ENCODE measurements around the gene CTNND2. TPM values are rescaled to one million over a fixed set of nuclear protein-coding genes. Genes with fewer than 3 reads are reported as not detected.

CTNND2 gene
- total RNA-seq, 1 experiment from 2014 or later: 7.0 TPM

DNA sequence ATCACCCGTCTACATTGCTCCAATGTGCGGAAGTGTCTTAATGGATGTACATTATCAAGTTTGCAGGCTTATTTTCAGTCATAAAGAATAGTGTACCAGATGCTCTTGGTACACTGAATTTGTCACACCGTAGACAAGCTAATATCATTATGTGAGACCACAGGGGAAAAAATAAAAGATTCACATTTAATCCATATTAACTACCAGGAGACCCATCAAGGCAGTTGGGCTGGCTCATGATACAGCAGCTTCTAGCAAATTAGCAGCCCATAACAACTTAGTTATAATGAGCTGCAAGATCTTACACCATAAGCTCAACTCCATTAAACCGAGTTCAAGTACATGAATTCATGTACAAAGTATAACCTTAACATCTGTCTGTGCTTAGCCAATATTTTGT, 324.9 kb downstream of the CTNND2 start:
- no peak overlapping the region for H3K14ac ChIP-seq (ENCODE audit: insufficient read depth, low read length)
- no peaks in the 10 kb centered on the region for H3K79me2 ChIP-seq (ENCODE audit: insufficient read depth, low read length)
- H3K4me1 Mint-ChIP-seq: peaks cover 14 to 17% of the 10 kb centered on the region in 2 experiments
- DNase-seq: no peak
- H3K4me3 Mint-ChIP-seq: no peak overlapping the region
- no peaks in the 10 kb centered on the region for H3K23me2 ChIP-seq (ENCODE audit: insufficient read length, low read depth, low read length, poor library complexity, severe bottlenecking)
- no peak overlapping the region for H2AK5ac ChIP-seq (ENCODE audit: insufficient read length, low read length)
- no peak overlapping the region for H3K27ac ChIP-seq (ENCODE audit: insufficient read length, low read depth, low read length)
- H4K91ac ChIP-seq (ENCODE audit: insufficient read length, low read depth, low read length): no peak overlapping the region
- no peaks in the 10 kb centered on the region for H3K27me3 ChIP-seq (ENCODE audit: insufficient read depth, low read length)
- TF ChIP-seq, protein P1, sequence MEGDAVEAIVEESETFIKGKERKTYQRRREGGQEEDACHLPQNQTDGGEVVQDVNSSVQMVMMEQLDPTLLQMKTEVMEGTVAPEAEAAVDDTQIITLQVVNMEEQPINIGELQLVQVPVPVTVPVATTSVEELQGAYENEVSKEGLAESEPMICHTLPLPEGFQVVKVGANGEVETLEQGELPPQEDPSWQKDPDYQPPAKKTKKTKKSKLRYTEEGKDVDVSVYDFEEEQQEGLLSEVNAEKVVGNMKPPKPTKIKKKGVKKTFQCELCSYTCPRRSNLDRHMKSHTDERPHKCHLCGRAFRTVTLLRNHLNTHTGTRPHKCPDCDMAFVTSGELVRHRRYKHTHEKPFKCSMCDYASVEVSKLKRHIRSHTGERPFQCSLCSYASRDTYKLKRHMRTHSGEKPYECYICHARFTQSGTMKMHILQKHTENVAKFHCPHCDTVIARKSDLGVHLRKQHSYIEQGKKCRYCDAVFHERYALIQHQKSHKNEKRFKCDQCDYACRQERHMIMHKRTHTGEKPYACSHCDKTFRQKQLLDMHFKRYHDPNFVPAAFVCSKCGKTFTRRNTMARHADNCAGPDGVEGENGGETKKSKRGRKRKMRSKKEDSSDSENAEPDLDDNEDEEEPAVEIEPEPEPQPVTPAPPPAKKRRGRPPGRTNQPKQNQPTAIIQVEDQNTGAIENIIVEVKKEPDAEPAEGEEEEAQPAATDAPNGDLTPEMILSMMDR (conservative IDR thresholded peaks at IDR 0.05): no peak
- H3T11ph ChIP-seq (ENCODE audit: low read length): no peak overlapping the region
- H2BK5ac ChIP-seq (ENCODE audit: insufficient read length, low read length): no peak overlapping the region
- H2BK15ac ChIP-seq (ENCODE audit: low read depth, low read length): no peak overlapping the region
- no peak overlapping the region for H3K9ac ChIP-seq (ENCODE audit: extremely low read depth, insufficient read length, low read length)
- no peak overlapping the region for H3K27ac Mint-ChIP-seq
- H3K4ac ChIP-seq (ENCODE audit: low read depth, low read length): no peak overlapping the region
- H3K9me3 Mint-ChIP-seq: no peaks in the 10 kb centered on the region
- no CpG with 5 or more reads among the region's 4 CpGs for WGBS (ENCODE audit: extremely low coverage, insufficient read length, low lambda C conversion rate)
- H3K18ac ChIP-seq (ENCODE audit: insufficient read length, low read depth, low read length): no peak overlapping the region
- H3K9me3 ChIP-seq (ENCODE audit: control insufficient read depth, low read depth, low read length): no peaks in the 10 kb centered on the region
- H2AFZ ChIP-seq (ENCODE audit: low read length): no peak overlapping the region
- no peak overlapping the region for H2BK12ac ChIP-seq (ENCODE audit: insufficient read length, low read depth, low read length)
- no peak overlapping the region for H4K8ac ChIP-seq (replicated peaks; ENCODE audit: insufficient read length, low read depth, low read length)
- H4K20me1 ChIP-seq (ENCODE audit: control insufficient read depth, insufficient read depth, insufficient read length): no peaks in the 10 kb centered on the region
- no peaks in the 10 kb centered on the region for H3K27me3 Mint-ChIP-seq (ENCODE audit: low read depth)
- no peak overlapping the region for H2BK120ac ChIP-seq (ENCODE audit: low read depth, low read length, poor library complexity, severe bottlenecking)
- no peak overlapping the region for H4K5ac ChIP-seq (ENCODE audit: insufficient read length, low read depth, low read length)
- H3K56ac ChIP-seq (ENCODE audit: insufficient read length, low read depth, low read length): no peak overlapping the region
- H3K79me1 ChIP-seq (ENCODE audit: insufficient read depth, low read depth, low read length, poor library complexity, severe bottlenecking): no peaks in the 10 kb centered on the region
- H3K36me3 Mint-ChIP-seq (ENCODE audit: insufficient read depth in 1 of 3, low read depth in 3 of 3): no peaks in the 10 kb centered on the region
- peaks cover 2% of the 10 kb centered on the region; the same call in 1 of the 2 replicates for H3K4me1 ChIP-seq (ENCODE audit: insufficient read depth, low read length)
- no peak overlapping the region for H3K4me2 ChIP-seq (ENCODE audit: insufficient read depth, insufficient read length, low read length)
- H2BK20ac ChIP-seq (ENCODE audit: low read depth, low read length, poor library complexity, severe bottlenecking): no peak overlapping the region
- H3K23ac ChIP-seq (ENCODE audit: insufficient read length, low read depth, low read length): no peak overlapping the region
